Hematopoietic multipotent progenitor cell (in vitro differentiated cells): ENCODE data around the gene KRTAP25-1. TPM values are rescaled to one million over a fixed set of nuclear protein-coding genes. Genes with fewer than 3 reads are reported as not detected.

Experiments
- DNase-seq, 3 donors: peaks; one replicate each; pipeline ENCODE4 v3.0.0-alpha.2; 2011 to 2015; ENCODE audit warnings: low read depth in 2 of 3, low spot score in 2 of 3
- total RNA-seq: library from RNA; depleted of rRNA; stranded (reverse); fragments of >200 nt; gene quantifications from one replicate; pipeline ENCODE4 v1.2.3, GENCODE V29; 2012

The KRTAP25-1 gene
- not detected for total RNA-seq

DNA sequence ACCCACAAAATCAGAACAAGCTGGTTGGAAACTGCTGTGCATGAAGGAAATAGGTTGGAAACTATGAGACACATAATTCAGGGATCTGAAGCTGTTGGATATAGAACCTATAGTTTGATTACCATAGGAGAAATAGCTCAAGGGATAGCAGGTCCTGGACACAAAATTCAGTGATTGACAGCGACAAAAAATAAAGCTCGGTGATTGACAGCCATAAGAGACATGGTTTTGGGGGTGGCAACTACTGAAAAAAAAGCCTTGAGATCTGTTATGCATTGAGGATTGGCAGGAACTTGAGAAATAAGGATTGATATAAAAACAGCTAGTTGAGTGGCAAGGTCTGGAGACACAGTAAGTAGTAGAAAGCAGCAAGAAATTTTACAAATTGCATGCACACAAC lies at the start of gene KRTAP25-1:
KRTAP25-1 (minus strand) TSS at position 300 of the 400 bp plus-strand sequence; CDS start at position 276, 24 bp downstream.
- DNase-seq, result no peak

DNA sequence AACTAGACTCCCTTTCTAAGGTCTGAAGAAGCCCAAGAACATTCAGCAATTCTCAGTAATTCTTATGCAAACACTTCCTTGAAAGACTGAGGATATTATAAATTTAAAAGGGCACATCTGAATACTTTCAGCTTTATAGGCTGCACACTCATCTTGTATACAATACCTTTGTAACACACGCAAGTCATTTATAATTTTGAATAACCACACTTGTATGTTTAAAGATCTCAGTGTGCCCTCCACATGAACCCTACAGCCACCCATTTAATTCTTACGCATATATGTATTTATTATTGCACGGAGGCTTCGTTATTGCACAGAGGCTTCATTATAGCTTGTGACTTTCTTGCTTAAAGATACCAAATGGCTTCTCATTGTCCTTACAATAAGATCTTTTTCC lies 49.4 kb upstream of the KRTAP25-1 start:
- no peak for DNase-seq

DNA sequence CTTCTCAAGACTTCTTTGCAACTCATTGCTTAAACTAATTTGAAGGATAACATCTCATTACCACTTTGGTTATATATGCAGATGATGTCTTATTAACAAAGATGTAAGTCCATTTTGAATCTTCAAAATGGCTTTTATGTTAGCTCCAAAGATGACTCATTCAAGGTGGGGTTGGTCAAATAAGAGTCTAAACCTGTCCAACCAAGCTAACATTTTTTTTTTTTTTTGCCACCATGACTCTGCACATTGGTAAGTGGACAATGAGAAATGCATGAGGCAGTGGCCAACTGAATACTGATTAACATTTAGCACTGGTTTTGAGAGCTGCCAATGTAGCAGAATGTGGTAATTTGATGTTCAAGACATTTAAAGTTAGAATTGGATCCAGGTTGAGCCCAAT lies 48.5 kb upstream of the KRTAP25-1 start:
- no peak for DNase-seq

- DNase-seq, result no peak
These were observed 48.0 kb upstream of the KRTAP25-1 start, which contains the start of gene KRTAP27-1 for GRCh38 chr21:30337276-30337744. Gene KRTAP27-1 (minus strand): TSS chr21:30337694. CDS start chr21:30337668, 26 bp downstream.

DNA sequence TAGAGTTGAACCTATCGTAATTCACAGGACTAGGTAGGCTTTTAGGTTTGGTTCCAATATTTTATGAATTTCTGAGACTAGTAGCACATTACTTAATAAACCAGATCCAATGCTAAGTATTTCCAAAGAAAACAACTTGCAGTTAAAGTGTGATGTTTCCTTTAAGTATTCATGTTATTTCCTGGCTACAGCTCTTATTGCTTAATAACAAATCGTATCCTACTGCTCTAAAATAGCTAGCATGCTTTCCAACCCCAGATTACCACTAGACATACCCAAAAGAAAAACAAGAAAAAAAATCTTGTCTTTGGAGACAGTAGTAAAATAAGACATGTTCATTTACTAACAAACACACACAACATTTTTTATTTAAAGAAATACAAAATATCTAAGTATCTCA lies 47.3 kb upstream of the KRTAP25-1 start:
- no peak for DNase-seq

GRCh38 chr21:30333736-30334135 lies 44.4 kb upstream of the KRTAP25-1 start:
- DNase-seq, result no peak

GRCh38 chr21:30332681-30333080 lies 43.4 kb upstream of the KRTAP25-1 start:
- no peak for DNase-seq

DNA sequence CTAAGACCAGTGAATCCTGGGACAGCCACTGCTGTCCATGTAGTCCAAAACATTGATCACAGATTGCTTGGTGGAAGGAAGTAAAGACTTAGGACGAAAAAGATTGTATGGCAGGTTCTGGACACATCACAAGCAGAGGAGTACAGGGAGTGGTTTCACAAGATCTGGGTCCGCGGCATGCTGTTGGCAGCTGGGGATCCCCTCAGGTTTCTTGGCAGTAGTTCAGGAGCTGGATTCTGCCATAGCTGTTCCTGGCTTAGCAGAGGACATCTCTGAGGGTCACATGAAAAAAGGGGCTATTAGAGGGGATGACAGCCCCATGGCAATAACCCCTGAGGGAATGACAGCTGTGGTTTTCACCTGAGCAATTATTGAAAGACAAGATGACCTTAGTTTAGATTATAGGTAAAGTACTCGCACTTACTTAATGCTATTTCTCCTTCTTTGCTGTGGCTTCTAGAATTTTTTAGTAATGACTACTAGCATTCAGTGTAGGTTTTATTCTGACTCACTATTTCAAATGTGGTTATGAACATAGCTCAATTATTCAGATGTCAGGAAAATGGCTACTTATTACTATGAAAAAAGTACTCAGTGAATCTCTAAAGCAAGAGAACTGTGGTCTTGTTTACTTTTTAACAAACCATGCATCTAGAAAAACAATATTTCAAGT lies 40.0 kb upstream of the KRTAP25-1 start:
- DNase-seq, result no peak

DNA sequence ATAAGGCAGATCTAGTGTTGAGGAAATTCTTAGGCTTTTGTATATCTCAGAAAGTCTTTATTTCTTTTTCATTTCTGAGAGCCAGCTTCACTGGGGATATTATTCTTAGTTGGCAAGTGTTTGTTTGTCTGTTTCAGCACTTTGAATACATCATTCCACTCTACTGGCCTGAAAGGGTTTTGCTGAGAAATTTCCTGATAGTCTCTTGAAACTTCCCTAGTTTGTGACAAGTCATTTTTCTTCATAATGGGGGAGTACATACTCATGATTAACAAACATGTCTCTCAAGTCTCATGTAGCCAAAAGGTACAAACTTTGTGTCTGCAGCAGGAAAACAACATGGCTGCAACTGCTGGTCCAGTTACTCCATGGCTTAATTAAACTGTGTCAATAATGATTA lies 37.1 kb upstream of the KRTAP25-1 start:
- DNase-seq, result no peak

GRCh38 chr21:30320215-30320614 lies 30.9 kb upstream of the KRTAP25-1 start, which contains the start of gene KRTAP26-1:
Gene KRTAP26-1 (minus strand): TSS chr21:30320315. CDS start chr21:30320035, 280 bp downstream.
- DNase-seq, result no peak

DNA sequence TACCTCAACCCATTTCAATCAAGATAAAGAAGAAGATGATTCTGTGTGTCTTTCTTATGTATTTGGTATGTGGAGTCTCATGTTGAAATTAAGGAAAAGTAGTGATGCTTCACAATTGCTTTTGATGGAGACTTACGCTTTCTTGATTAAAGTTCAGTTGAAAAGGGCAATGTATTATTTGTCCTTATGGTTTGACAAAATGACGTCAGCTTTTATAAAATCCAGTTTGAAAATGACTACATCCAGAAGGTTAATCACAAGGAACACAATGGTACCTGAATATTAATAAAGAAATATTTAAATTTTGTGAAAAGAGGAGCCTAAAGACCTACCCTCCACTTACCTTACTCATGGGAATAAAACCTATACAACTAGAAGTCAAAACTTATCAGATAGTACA lies 26.4 kb upstream of the KRTAP25-1 start:
- no peak for DNase-seq

DNA sequence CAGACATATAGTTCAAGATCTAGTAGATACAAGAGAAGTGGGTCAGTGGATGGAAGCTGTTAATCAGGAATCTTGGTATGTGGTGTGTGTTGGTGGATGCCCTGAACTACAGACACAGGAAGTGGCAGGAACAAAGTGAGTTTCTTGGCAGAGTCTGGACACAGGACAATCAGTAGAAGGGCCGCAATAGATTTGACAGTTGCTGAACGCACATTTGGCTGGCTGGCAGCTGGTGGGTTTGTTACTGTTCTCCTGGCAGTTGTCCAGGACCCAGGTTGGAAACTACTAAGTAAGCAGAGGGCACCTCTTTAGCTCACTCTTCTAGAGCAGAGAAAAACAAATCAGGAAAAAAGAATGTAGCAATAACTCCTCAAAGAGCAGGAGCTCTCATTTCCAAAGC lies 17.6 kb upstream of the KRTAP25-1 start:
- no peak for DNase-seq

DNA sequence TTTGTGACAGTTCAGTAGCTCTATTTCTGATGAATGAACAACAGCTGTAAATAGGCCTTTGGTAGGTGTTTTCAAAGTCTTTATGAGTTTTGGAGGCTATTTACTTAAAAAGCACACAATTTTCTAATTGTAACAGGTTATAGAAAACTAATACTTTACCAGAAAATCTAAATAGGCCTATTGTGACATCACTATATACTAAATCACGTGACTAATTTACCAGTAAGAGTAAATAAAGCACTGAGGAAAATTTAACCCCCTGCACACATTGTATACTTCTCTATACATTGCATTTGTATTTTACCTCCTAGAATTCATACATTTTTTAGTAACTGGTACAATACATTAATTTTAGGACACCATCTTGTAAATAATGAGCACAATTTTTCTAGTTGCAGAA lies 15.8 kb upstream of the KRTAP25-1 start:
- no peak for DNase-seq

DNA sequence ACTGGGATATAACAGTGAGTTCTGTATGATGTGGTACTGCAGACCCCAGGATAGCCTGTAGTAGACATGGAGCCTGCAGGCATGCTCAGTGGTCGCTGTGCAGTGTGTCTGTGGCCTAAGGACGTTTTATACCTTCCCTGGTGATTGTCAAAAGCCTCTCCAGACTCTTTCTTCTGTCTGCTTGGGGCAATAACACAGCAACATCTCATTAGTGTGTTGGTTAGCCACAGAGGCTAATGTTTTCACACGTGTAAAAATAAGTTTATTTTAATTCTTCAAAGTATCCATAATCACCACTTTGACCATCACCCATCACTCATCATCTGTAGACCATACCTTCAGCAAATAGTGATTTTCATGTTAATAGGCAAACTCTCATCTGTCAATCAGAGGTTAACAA lies 6.5 kb downstream of the KRTAP25-1 start, which contains the start of gene KRTAP24-1:
KRTAP24-1 (minus strand) TSS at position 101 of the 400 bp plus-strand sequence; CDS start at position 83, 18 bp downstream.
- no peak for DNase-seq

DNA sequence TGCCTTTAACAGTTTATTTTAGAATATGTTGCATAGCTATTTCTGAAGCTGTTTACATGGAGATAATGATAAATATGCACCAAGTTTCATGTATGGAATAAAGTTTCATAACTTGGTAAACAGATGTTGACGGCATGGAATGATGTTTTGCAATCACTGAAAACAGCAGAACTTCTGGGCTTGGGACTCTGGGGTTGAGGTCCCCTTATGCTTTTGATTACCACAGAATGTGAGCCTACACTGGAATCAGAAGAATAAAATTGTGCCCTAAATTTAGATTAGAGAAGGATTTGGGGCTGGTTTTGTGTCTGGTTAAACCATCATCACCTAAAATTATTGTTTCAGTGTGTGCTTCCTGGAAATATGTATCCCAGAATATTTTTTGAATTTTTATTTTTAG lies 17.7 kb downstream of the KRTAP25-1 start:
- no peak for DNase-seq

DNA sequence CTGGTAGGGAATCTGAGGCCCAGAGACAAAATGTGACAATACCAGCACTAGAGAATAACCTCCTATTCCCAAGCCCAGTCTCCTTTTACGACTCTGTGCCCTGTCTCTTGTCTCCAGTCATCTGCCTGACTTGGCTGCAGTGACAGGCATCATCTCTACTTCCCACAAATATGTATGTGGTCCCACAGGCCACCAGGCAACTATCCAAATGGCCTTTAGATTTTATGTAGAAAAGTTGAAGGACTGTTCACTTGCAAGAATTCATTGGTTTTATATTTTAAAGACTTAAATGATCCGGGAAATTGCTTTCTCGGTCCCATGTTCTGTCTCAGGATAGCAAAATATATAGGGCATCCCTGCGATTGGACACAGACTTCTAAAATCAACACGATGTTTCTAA lies 18.2 kb downstream of the KRTAP25-1 start:
- DNase-seq, result no peak

DNA sequence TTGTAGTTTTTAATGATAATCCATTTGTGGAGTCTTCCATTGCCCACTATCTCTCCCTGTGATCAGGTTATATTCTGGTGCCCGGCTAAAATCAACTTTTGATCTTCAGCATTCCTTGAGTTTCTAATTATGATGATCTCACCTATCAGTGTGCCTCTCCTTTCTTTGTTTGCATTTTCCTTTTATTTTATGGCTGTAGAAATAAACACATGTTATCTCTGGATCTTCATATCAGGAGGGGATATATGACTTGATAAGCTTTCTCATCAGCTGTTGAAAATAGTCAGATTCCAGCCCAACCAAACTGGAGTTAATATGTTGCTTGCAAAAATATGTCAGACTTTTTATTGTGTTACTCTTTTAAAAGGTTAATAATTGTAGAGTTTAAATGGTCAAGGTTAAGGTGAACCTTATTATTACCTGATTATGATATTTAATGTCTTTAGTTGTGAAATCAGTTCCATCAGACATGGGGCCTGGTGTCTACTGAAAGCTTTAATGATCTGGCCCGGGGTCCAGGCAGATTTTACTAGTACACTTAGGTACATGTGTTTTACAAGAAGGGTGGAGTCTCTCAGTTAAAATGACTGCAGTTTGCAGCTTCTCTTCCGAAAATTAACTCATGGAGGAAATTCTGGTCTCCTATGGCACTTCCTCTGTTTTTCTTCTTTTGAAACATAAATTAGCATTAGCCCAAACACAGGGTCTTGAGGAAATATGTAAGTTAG lies 19.3 kb downstream of the KRTAP25-1 start:
- DNase-seq, result no peak

- DNase-seq, result peak in 2 of 3 donors; percentile 1 to 2
These were observed 20.6 kb downstream of the KRTAP25-1 start for GRCh38 chr21:30268608-30269197.

GRCh38 chr21:30257773-30258172 lies 31.5 kb downstream of the KRTAP25-1 start:
- no peak for DNase-seq

- DNase-seq, result no peak
These were observed 33.2 kb downstream of the KRTAP25-1 start for GRCh38 chr21:30256100-30256499.

DNA sequence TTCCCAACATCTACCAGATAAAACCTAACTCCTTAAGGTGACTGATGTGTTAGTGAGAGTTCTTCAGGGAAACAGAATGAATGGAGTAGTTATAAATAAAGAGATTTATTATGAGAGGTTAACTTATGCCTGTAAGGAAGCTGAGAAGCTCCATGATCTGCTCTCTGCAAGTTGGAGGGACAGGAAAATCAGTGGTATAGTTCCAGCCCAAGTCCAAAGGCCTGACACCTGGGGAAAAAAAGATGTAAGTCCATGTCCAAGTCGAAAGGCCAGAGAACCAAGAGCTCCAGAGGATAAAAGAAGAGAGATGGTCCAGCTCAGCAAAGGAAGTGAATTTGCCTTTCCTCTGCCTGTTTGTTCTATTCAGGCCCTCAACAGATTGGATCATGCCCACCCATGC lies 33.6 kb downstream of the KRTAP25-1 start:
- DNase-seq, result no peak
